H9 (cell line): Measurements from ENCODE around the gene CEP250. TPM values are rescaled to one million over a fixed set of nuclear protein-coding genes. Genes with fewer than 3 reads are reported as not detected.

ENCODE experiments used
- DNase-seq: peaks from one replicate; pipeline ENCODE4 v3.0.0-alpha.2; 2017
- H2AFZ ChIP-seq: one replicate; pipeline ENCODE4 v1.6.1; 2013; ENCODE audit warnings: mild to moderate bottlenecking, low read length, control low read depth, moderate library complexity
- H2AK5ac ChIP-seq: 2 replicates; pipeline ENCODE4 v1.6.1; 2013; ENCODE audit warnings: low read length, control low read depth, mixed read lengths; ENCODE audit not compliant: insufficient read length
- H2BK120ac ChIP-seq: one replicate; pipeline ENCODE4 v1.6.1; 2013; ENCODE audit warnings: low read depth, mild to moderate bottlenecking, low read length, control low read depth, inconsistent platforms; ENCODE audit not compliant: poor library complexity, severe bottlenecking
- H2BK12ac ChIP-seq: 2 replicates; pipeline ENCODE4 v1.6.1; 2013; ENCODE audit warnings: low read length, control low read depth, mixed read lengths, low read depth; ENCODE audit not compliant: insufficient read length
- H2BK15ac ChIP-seq: 2 replicates; pipeline ENCODE4 v1.6.1; 2013; ENCODE audit warnings: low read depth, low read length, control low read depth
- H2BK20ac ChIP-seq: one replicate; pipeline ENCODE4 v1.6.1; 2013; ENCODE audit warnings: low read depth, mild to moderate bottlenecking, low read length, control low read depth, inconsistent platforms; ENCODE audit not compliant: poor library complexity, severe bottlenecking
- H2BK5ac ChIP-seq: 2 replicates; pipeline ENCODE4 v1.6.1; 2013; ENCODE audit warnings: low read length, control low read depth, mixed read lengths; ENCODE audit not compliant: insufficient read length
- H3K14ac ChIP-seq: 2 replicates; pipeline ENCODE4 v1.6.1; 2013; ENCODE audit warnings: low read length, control low read depth; ENCODE audit not compliant: insufficient read depth
- H3K18ac ChIP-seq: 2 replicates; pipeline ENCODE4 v1.6.1; 2013; ENCODE audit warnings: low read depth, mild to moderate bottlenecking, mixed read lengths, low read length, control low read depth; ENCODE audit not compliant: insufficient read length
- H3K23ac ChIP-seq: 2 replicates; pipeline ENCODE4 v1.6.1; 2013; ENCODE audit warnings: low read length, control low read depth, mixed read lengths, low read depth; ENCODE audit not compliant: insufficient read length
- H3K23me2 ChIP-seq: 2 replicates; pipeline ENCODE4 v1.6.1; 2013; ENCODE audit warnings: low read depth, mild to moderate bottlenecking, mixed read lengths, low read length, control low read depth; ENCODE audit not compliant: insufficient read length, poor library complexity, severe bottlenecking
- H3K27ac ChIP-seq: 2 replicates; pipeline ENCODE4 v1.5.1; 2013; ENCODE audit warnings: low read length, control low read depth, mixed read lengths, low read depth; ENCODE audit not compliant: insufficient read length
- H3K27me3 ChIP-seq: 2 replicates; pipeline ENCODE4 v1.6.1; 2013; ENCODE audit warnings: low read length, control low read depth, inconsistent platforms; ENCODE audit not compliant: insufficient read depth
- H3K4ac ChIP-seq: 2 replicates; pipeline ENCODE4 v1.6.1; 2013; ENCODE audit warnings: low read depth, mild to moderate bottlenecking, control low read depth, inconsistent platforms, low read length, moderate library complexity
- H3K4me1 ChIP-seq: 2 replicates; pipeline ENCODE4 v1.6.1; 2013; ENCODE audit warnings: low read length, control low read depth, inconsistent platforms; ENCODE audit not compliant: insufficient read depth
- H3K4me2 ChIP-seq: 2 replicates; pipeline ENCODE4 v1.6.1; 2013; ENCODE audit warnings: low read length, control low read depth, mixed read lengths; ENCODE audit not compliant: insufficient read length, insufficient read depth
- H3K56ac ChIP-seq: 2 replicates; pipeline ENCODE4 v1.6.1; 2013; ENCODE audit warnings: low read depth, mild to moderate bottlenecking, mixed read lengths, low read length, control low read depth; ENCODE audit not compliant: insufficient read length
- H3K79me1 ChIP-seq: 2 replicates; pipeline ENCODE4 v1.6.1; 2013; ENCODE audit warnings: low read depth, mild to moderate bottlenecking, moderate library complexity, low read length, control low read depth, inconsistent platforms; ENCODE audit not compliant: insufficient read depth, poor library complexity, severe bottlenecking
- H3K79me2 ChIP-seq: 2 replicates; pipeline ENCODE4 v1.6.1; 2013; ENCODE audit warnings: low read length, control low read depth, inconsistent platforms; ENCODE audit not compliant: insufficient read depth
- H3K9ac ChIP-seq: 2 replicates; pipeline ENCODE4 v1.6.1; 2013; ENCODE audit warnings: low read length, control low read depth, mixed read lengths; ENCODE audit not compliant: insufficient read length; ENCODE audit errors: extremely low read depth
- H3K9me3 ChIP-seq: one replicate; pipeline ENCODE4 v1.6.1; 2013; ENCODE audit warnings: low read depth, low read length, inconsistent platforms; ENCODE audit not compliant: control insufficient read depth
- H3T11ph ChIP-seq: one replicate; pipeline ENCODE4 v1.6.1; 2013; ENCODE audit warnings: mild to moderate bottlenecking, low read length, control low read depth, inconsistent platforms
- H4K20me1 ChIP-seq: one replicate; pipeline ENCODE4 v1.6.1; 2013; ENCODE audit not compliant: control insufficient read depth, insufficient read length, insufficient read depth
- H4K5ac ChIP-seq: 2 replicates; pipeline ENCODE4 v1.6.1; 2013; ENCODE audit warnings: low read depth, mild to moderate bottlenecking, mixed read lengths, low read length, control low read depth; ENCODE audit not compliant: insufficient read length
- H4K8ac ChIP-seq: replicated peaks from 2 replicates; pipeline ENCODE4 v1.6.1; 2013; ENCODE audit warnings: low read length, control low read depth, mixed read lengths, low read depth; ENCODE audit not compliant: insufficient read length
- H4K91ac ChIP-seq: 2 replicates; pipeline ENCODE4 v1.6.1; 2013; ENCODE audit warnings: low read depth, mild to moderate bottlenecking, moderate library complexity, mixed read lengths, low read length, control low read depth; ENCODE audit not compliant: insufficient read length
- H3K27ac Mint-ChIP-seq, 3 experiments: 2 replicates in 2 of 3; 3 replicates in 1 of 3; pipeline ENCODE4 v1.8.0; 2020 to 2021; ENCODE audit warnings: mixed read lengths in 3 of 3, mild to moderate bottlenecking in 1 of 3, moderate library complexity in 1 of 3
- H3K27me3 Mint-ChIP-seq: 2 replicates; pipeline ENCODE4 v1.8.0; 2021; ENCODE audit warnings: low read depth, mild to moderate bottlenecking, moderate library complexity, mixed read lengths
- H3K36me3 Mint-ChIP-seq, 3 experiments: 2 replicates in 2 of 3; 3 replicates in 1 of 3; pipeline ENCODE4 v1.8.0; 2020 to 2021; ENCODE audit warnings: low read depth in 3 of 3, mixed read lengths in 3 of 3; ENCODE audit not compliant: insufficient read depth in 1 of 3
- H3K4me1 Mint-ChIP-seq, 2 experiments: 2 replicates each; pipeline ENCODE4 v1.8.0; 2020; ENCODE audit warnings: mixed read lengths in 2 of 2
- H3K4me3 Mint-ChIP-seq, 2 experiments: 2 replicates in 1 of 2; 3 replicates in 1 of 2; pipeline ENCODE4 v1.8.0; 2020 to 2021; ENCODE audit warnings: mild to moderate bottlenecking in 2 of 2, mixed read lengths in 2 of 2, moderate library complexity in 1 of 2
- H3K9me3 Mint-ChIP-seq, 2 experiments: 2 replicates in 1 of 2; 3 replicates in 1 of 2; pipeline ENCODE4 v1.8.0; 2020; ENCODE audit warnings: mild to moderate bottlenecking in 2 of 2, mixed read lengths in 2 of 2, moderate library complexity in 1 of 2
- CTCF ChIP-seq: fragments of 200-600 bp; sonication (generic); conservative IDR thresholded peaks from 3 replicates; pipeline ENCODE4 v1.8.0; 2021; ENCODE audit warnings: antibody characterized with exemption, mild to moderate bottlenecking
- WGBS: extraction: QIAGEN DNeasy Blood & Tissue Kit; methylation state at CpG from one replicate; pipeline ENCODE4 v1.1.7; 2013; ENCODE audit warnings: missing lambda C conversion rate, low lambda C conversion rate, mixed read lengths; ENCODE audit not compliant: insufficient read length; ENCODE audit errors: extremely low coverage; 5-methylcytosine and 5-hydroxymethylcytosine counted together
- total RNA-seq: library from RNA; stranded (reverse); gene quantifications from 2 replicates; pipeline ENCODE4 v1.2.1, GENCODE V29; 2021

The CEP250 gene
- total RNA-seq, 1 experiment from 2014 or later, result 29.8 TPM

GRCh38 chr20:35408270-35408669 is 47.1 kb upstream of the CEP250 start:
- no peaks in the 10 kb centered on the region for H3K23me2 ChIP-seq
- H2BK20ac ChIP-seq, result no peak overlapping the region
- H3K79me2 ChIP-seq, result peaks cover 7% of the 10 kb centered on the region; the same call in 1 of the 2 replicates
- no peak overlapping the region for H4K5ac ChIP-seq
- no peaks in the 10 kb centered on the region for H3K27me3 ChIP-seq
- no peak overlapping the region for H3K9ac ChIP-seq
- no peak overlapping the region for H3K14ac ChIP-seq
- H3K4me1 ChIP-seq, result no peaks in the 10 kb centered on the region
- no peak overlapping the region for H2BK5ac ChIP-seq
- H3K18ac ChIP-seq, result no peak overlapping the region
- DNase-seq, result no peak
- no peak for TF ChIP-seq CTCF
- H2AK5ac ChIP-seq, result no peak overlapping the region
- H4K20me1 ChIP-seq, result no peaks in the 10 kb centered on the region
- H2AFZ ChIP-seq, result no peak overlapping the region
- no peak overlapping the region for H3K56ac ChIP-seq
- no CpG with 5 or more reads among the region's 3 CpGs for WGBS
- H3K9me3 ChIP-seq, result no peaks in the 10 kb centered on the region
- H3K4me2 ChIP-seq, result no peak overlapping the region
- H4K8ac ChIP-seq, result no peak overlapping the region
- Mint-ChIP-seq H3K4me3 (no peak overlapping the region), H3K36me3 (peaks cover 24 to 45% (median 44%) of the 10 kb centered on the region in 3 experiments; a peak in 6 of 7 replicates), H3K4me1 (peaks cover 5 to 9% of the 10 kb centered on the region in 2 experiments), H3K9me3 (no peaks in the 10 kb centered on the region), H3K27me3 (no peaks in the 10 kb centered on the region), H3K27ac (no peak overlapping the region)
- no peak overlapping the region for H4K91ac ChIP-seq
- no peak overlapping the region for H3K27ac ChIP-seq
- no peak overlapping the region for H2BK15ac ChIP-seq
- H3K4ac ChIP-seq, result no peak overlapping the region
- no peak overlapping the region for H3T11ph ChIP-seq
- H2BK12ac ChIP-seq, result no peak overlapping the region
- no peak overlapping the region for H3K23ac ChIP-seq
- no peak overlapping the region for H2BK120ac ChIP-seq
- no peaks in the 10 kb centered on the region for H3K79me1 ChIP-seq
